IPS-20b (cell line): Measurements from ENCODE around the gene RASL10B.

Experiments
- H3K27ac ChIP-seq: one replicate; pipeline ENCODE4 v1.5.1; 2013; ENCODE audit warnings: low read length
- H3K27me3 ChIP-seq: 2 replicates; pipeline ENCODE4 v1.6.1; 2013; ENCODE audit warnings: mild to moderate bottlenecking, low read length, inconsistent platforms; ENCODE audit not compliant: insufficient read depth
- H3K36me3 ChIP-seq: 2 replicates; pipeline ENCODE4 v1.6.1; 2013; ENCODE audit warnings: low read depth, mild to moderate bottlenecking, inconsistent platforms, low read length, moderate library complexity; ENCODE audit not compliant: insufficient read depth
- H3K4me1 ChIP-seq: 2 replicates; pipeline ENCODE4 v1.6.1; 2013; ENCODE audit warnings: mild to moderate bottlenecking, control low read depth, inconsistent platforms, low read length, moderate library complexity; ENCODE audit not compliant: insufficient read depth
- H3K4me3 ChIP-seq: 2 replicates; pipeline ENCODE4 v1.5.1; 2013; ENCODE audit warnings: mild to moderate bottlenecking, low read length, inconsistent platforms
- H3K9ac ChIP-seq: 2 replicates; pipeline ENCODE4 v1.6.1; 2013; ENCODE audit warnings: low read depth, mild to moderate bottlenecking, inconsistent platforms, low read length, moderate library complexity
- H3K9me3 ChIP-seq: 2 replicates; pipeline ENCODE4 v1.6.1; 2013; ENCODE audit warnings: mild to moderate bottlenecking, low read depth, low read length, inconsistent platforms; ENCODE audit not compliant: insufficient read depth

The RASL10B gene

GRCh38 chr17:35788477-35789368, 57.3 kb downstream of the RASL10B start:
- Histone ChIP-seq H3K27me3 (peaks cover 39% of the 10 kb centered on the region), H3K4me1 (no peaks in the 10 kb centered on the region), H3K27ac (no peak overlapping the region), H3K9ac (no peak overlapping the region), H3K9me3 (no peaks in the 10 kb centered on the region), H3K36me3 (no peaks in the 10 kb centered on the region), H3K4me3 (no peak overlapping the region)

GRCh38 chr17:35790841-35791240, 59.4 kb downstream of the RASL10B start:
- no peak overlapping the region for H3K9ac ChIP-seq
- H3K4me1 ChIP-seq = no peaks in the 10 kb centered on the region
- no peak overlapping the region for H3K27ac ChIP-seq
- H3K36me3 ChIP-seq = no peaks in the 10 kb centered on the region
- H3K4me3 ChIP-seq = no peak overlapping the region
- H3K9me3 ChIP-seq = no peaks in the 10 kb centered on the region
- H3K27me3 ChIP-seq = peaks cover 60% of the 10 kb centered on the region

- Histone ChIP-seq H3K4me1 (no peaks in the 10 kb centered on the region), H3K9me3 (no peaks in the 10 kb centered on the region), H3K27ac (no peak overlapping the region), H3K9ac (no peak overlapping the region), H3K4me3 (no peak overlapping the region), H3K27me3 (peaks cover 70% of the 10 kb centered on the region), H3K36me3 (no peaks in the 10 kb centered on the region)
Observed at GRCh38 chr17:35791681-35792350, 60.4 kb downstream of the RASL10B start.
